Left hindlimb (tissue), 1 donor: Measurements from ENCODE around the gene SNX32.

Experiments used
- DNase-seq: peaks from one replicate; pipeline ENCODE4 v3.0.0-alpha.2; 2018

SNX32 gene

GRCh38 chr11:65869643-65870306 lies 36.0 kb downstream of the SNX32 start:
- DNase-seq, result no peak

- DNase-seq, result no peak
Observed at GRCh38 chr11:65870307-65870658, 36.5 kb downstream of the SNX32 start.

- DNase-seq, result no peak
Observed at GRCh38 chr11:65870706-65871681, 37.2 kb downstream of the SNX32 start.

DNA sequence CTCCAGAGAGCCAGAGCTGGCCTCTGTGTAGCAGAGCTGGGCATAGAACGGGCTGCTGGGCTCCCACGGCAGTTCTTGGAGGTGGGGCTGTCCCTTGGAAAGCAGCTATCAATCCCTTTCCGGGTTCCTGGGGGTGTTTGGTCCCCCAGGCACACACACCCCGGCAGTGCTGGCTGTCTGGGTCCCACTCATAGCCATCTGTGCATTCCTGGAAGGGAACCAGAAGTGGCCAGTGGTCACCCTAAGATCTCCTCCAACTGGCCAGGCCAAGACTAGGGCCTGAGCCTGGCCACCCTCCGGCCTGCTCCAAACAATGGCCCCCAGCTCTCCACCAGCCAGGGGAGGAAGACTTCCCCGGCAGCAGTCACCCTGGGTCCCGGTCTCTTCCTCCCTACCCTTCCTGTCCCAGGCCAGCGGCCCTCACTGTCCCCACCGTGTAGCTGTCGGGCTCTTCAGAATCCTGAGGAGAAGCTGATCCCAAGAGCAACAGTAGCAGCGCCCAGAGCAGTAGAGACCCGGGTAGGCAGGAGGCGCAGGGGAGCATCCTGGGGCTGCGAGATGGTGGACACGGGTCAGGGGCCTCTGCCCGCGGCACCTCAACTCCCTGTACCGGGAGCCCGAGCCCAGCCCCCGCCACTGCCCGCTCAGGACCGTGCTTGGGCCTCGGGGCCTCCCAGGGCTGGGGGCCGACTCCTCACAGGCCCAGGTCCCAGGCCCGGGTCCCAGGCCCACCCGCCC lies 38.2 kb downstream of the SNX32 start:
- DNase-seq, result no peak

- peak; percentile 86 for DNase-seq
Observed at GRCh38 chr11:65872586-65873317, 39.0 kb downstream of the SNX32 start, which contains the start of gene EFEMP2. Gene EFEMP2 (minus strand): TSS chr11:65872800. CDS start chr11:65872354, 446 bp downstream.

DNA sequence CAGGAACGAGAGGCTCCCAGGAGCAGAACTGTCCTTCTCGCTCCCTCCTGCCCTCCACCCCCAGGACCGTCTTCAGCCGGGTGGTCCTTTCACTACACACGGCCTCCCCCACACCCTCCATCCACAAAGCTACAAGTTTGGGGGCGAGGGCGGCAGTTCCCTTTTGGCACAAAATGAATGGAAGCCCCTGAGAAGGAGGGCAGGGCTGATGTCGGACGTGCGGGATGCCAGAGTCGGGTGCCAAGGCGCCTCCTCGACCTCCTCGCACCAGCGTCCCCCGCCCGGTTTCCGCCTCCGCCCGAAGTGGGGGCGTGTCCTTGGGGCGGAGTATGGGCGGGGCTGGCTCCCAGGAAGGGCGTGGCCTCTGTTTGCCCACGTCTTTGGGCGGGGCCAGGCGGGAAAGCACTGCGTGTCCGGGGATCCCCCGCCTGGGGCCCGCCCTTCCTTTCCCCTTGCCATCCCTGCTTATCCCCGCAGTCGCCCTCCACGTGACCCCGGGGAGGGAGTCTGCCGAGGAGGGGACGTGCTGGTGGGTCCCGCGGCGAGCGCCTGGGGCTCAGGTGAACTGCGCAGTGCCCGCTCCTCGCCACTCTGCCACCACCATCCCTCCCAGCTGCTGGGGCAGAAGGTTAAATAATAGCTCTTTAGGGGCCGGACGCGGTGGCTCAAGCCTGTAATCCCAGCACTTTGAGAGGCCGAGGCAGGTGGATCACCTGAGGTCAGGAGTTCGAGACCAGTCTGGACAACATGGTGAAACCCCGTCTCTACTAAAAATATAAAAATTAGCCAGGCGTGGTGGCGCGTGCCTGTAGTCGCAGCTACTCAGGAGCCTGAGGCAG lies 39.8 kb downstream of the SNX32 start:
- DNase-seq, result peak; percentile 97

DNA sequence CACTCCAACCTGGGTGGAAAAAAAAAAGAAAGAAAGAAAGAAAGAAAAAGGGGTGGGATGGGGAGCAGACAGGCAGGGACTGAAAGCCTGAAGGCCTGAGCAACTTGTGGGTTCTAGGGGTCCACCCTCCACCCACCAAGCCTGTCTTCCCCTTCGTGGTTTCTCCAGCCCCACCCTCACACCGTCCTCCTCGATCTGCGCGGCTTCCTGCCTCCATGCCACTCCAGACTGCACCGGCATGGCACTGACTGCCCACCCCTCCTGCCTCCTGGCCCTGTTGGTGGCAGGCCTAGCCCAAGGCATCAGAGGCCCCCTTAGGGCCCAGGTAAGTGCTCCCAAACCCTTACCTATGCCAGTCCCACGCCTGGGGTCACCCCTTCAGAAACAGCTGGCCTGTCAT lies 45.9 kb downstream of the SNX32 start, which contains the start of gene CTSW:
TSS of gene CTSW (plus strand) at position 221 of the 400 bp plus-strand sequence. CDS start at position 239, 18 bp downstream.
- DNase-seq, result no peak

DNA sequence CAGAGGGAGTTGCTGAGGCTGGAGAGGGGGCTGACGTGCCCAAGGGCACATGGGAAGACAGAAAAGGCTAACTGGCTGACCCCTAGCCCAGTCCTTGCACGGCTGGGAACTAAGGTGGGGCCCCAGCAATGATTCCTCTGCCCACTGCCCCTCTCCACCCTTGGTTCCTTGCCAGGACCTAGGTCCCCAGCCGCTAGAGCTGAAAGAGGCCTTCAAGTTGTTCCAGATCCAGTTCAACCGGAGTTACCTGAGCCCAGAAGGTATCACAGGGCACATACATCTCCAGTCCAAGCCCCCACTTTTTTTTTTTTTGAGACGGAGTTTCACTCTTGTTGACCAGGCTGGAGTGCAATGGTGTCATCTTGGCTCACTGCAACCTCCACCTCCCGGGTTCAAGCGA lies 46.3 kb downstream of the SNX32 start:
- no peak for DNase-seq

GRCh38 chr11:65880844-65881421 lies 47.2 kb downstream of the SNX32 start:
- DNase-seq, result no peak

- peak; percentile 24 for DNase-seq
Observed at GRCh38 chr11:65882120-65883057, 48.6 kb downstream of the SNX32 start.

- DNase-seq, result peak; percentile 27
Observed at GRCh38 chr11:65883058-65883761, 49.4 kb downstream of the SNX32 start.

DNA sequence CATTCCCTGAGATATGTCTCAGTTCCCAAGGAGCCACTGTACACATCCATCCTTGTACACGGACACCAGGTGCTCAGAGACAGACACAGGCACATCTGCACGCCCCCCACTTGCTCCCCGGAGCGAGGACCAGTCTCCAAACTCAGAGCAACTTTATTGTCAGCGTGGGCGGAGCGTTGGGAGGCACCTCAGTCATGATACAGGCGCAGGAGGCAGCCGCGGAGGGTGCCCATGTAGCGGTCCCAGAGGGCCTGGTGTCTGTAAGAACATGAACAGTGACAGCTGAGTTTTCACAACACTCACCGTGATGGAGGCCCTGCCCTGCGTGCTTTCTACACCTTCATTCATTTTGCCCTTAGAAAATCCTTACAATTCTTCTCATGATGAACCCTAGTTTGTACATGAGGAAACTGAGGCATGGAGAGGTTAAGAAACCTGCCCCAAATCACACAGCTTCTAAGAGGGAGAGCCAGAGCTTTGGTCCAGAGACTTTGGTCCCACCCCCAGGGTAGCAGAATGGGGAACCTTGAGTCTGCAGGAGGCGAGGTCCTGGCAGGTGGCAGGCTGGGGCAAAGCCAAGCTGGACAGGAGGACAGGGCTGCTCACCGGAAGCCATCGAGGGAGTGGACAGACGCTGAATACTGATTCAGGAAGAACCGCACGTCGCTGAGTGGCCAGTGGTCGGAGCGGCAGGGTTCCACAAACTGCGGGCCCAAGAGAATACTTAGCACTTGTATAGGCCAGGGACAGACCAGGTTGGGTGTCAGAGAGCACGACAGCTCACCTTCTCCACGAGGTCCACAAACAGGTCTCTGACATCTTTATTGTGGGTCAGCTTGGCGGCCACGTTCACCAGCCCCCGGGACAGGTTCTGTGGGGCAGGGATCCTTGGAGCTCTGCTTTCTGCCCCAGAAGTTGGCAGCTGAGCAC lies 50.3 kb downstream of the SNX32 start:
- DNase-seq, result no peak

DNA sequence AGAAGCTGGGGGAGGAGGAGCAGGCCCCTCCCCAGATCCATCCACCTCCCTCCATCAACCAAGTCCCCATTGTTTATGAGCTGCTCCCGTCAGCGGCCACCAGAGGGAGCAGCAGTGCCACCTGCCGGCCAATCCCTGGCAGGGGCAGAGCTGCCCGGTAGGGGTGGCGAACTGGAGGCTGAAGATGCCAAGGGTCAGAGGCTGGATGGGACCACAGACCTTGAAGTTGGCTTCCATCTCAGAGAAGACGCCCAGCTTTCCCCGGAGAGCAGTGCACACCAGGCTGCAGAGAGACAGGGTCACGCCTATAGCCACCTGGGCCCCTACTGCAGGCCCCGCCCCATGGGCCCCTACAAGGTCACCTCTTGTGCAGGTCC lies 50.9 kb downstream of the SNX32 start:
- peak; percentile 72 for DNase-seq

DNA sequence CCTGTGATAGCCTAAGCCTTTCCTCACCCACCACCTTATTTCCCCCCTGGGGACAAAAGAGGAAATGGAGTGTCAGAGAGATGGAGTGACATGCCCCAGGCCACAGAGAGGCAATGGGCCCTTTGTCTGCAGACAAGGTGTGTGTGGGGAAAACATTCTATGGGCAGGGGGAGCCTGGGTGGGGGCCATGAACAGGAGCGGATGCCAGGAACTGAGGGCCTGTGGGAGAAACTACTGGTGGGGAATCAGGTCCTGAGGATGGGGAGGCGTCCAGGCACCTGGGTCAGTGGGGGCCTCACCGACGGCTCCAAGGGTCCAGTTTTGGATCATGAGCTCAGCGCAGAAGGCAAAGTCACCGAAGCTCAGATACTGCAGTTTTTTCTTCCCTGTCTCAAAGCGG lies 51.5 kb downstream of the SNX32 start:
- peak; percentile 27 for DNase-seq

- DNase-seq, result no peak
Observed at GRCh38 chr11:65885808-65886536, 52.2 kb downstream of the SNX32 start.

DNA sequence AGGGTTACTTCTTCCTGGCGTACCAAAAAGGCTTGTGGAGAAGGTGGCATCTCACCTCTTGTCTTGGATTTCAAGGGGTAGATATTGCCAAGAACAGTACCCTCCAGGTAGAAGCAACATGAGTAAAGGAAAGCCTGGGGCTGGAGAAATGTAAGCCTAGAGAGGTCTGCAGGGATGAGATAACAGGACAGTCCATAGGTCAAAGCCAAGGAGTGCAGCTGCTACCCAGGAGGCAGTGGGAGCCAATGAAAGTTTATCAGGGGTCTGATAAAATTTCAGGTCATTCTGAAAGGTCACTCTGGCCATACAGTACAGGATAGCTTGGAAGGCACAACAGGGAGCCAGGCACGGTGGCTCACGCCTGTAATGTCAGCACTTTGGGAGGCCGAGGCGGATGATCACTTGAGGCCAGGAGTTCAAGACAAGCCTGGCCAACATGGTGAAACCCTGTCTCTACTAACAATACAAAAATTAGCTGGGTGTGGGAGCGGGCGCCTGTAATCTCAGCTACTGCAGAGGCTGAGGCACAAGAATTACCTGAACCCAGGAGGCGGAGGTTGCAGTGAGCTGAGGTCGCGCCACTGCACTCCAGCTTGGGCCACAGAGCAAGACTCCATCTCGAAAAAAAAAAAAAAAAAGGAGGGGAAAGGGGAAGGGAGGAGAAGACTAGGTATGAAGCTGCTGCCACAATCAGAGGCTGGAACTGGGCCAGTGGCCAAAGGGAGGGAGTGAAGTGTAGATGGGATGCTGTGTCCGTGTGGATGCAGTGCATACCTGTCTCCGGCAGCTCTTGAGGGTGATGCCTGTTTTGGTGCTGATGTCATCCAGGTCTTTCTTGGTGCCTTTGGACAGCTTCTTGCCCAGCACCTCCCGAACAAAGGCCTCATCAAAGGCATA lies 53.3 kb downstream of the SNX32 start:
- DNase-seq, result no peak
